NB4 (cell line): ENCODE measurements around the gene STXBP2.

Experiments
- CTCF ChIP-seq: IDR thresholded peaks from one replicate; pipeline ENCODE4 v1.5.1; 2012; ENCODE audit warnings: low read depth, low read length
- MYC ChIP-seq: IDR thresholded peaks from 2 replicates; pipeline ENCODE4 v1.6.1; 2011; ENCODE audit warnings: low read depth, low read length
- POLR2A ChIP-seq: IDR thresholded peaks from 2 replicates; pipeline ENCODE4 v1.6.1; 2011; ENCODE audit warnings: mild to moderate bottlenecking; ENCODE audit not compliant: insufficient read length; ENCODE audit errors: extremely low read depth
- TF ChIP-seq, protein P1 (sequence below): IDR thresholded peaks from 2 replicates; pipeline ENCODE4 v1.6.1; 2011; ENCODE audit warnings: low read depth, low read length

DNA sequence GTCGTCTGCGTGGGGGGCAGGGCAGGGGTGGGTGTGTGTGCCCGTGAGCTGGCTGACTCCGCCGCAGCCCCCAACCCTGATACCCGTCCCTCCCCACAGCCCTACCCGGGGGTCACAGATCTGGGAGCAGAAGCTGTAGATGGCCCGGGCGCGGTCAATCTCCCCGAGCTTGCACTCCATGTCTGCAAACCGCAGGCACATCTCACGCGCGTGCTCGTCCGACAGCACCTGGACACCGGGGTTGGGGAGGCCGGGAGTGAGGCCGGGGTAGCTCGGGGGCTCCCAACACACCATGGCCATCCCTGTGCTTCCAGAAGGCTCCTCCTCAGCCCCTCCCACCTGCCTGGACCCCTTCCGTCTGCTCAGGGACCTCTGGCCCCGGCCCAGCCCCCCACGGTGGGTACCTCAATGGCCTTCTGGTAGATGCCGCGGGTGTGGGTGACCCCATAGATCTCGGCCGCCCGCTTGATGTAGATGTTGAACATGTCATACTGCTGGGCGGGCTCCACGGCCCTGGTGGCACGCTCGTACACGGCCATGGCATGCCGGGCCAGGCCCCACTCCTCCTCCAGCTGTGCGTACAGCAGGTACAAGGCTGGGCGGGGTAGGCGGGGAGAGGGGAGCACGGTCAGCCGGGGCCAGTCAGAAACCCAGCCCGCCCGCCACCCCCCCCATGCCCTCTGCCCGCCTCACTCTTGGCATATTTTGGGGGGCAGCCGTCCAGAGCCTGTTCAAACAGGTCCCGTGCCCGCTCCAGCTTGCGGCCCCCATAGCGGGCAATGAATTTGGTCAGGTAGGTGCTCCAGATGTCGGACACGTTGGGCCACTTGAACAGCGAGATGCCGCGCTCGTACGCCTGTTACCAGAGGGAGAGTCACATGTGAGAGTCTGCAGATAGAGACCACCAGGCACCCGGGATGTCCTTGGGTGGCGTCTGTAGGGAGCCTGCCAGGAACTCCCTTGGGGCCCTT is 16.2 kb upstream of the STXBP2 start:
- no peak for TF ChIP-seq CTCF
- no peak for TF ChIP-seq MYC
- no peak for TF ChIP-seq POLR2A
- TF ChIP-seq, protein P1, sequence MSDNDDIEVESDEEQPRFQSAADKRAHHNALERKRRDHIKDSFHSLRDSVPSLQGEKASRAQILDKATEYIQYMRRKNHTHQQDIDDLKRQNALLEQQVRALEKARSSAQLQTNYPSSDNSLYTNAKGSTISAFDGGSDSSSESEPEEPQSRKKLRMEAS = no peak
